Endothelial cell of umbilical vein (primary cell): Measurements from ENCODE around the gene AGBL4. TPM values are rescaled to one million over a fixed set of nuclear protein-coding genes. Genes with fewer than 3 reads are reported as not detected.

Experiments
- BruUV-seq: library from RNA; stranded (reverse); fragments of 400-500 nt; replicated peaks from 2 replicates; lab custom pipeline; 2021; lab: Mats Ljungman, UMichigan
- CTCF ChIA-PET: fragments of 300-600, 350-600 bp; sonication (Branson Sonifier 250); formaldehyde crosslinking; loops from one replicate; lab custom pipeline; 2021; ENCODE audit warnings: antibody characterized with exemption, inconsistent platforms; lab: Charles Lee
- POLR2A ChIA-PET: fragments of 300-600, 350-600 bp; sonication (Branson Sonifier 250); formaldehyde crosslinking; loops from one replicate; lab custom pipeline; 2021; ENCODE audit warnings: antibody characterized with exemption, inconsistent platforms; lab: Charles Lee
- DNase-seq: peaks from one replicate; pipeline ENCODE4 v3.0.0-alpha.2; 2011; ENCODE audit warnings: low read depth, low spot score
- FAIRE-seq: peaks from 2 replicates; lab custom pipeline; 2011; peaks lifted over from hg19 to GRCh38; lab: Jason Lieb, UNC
- H2AFZ ChIP-seq: 2 replicates; pipeline ENCODE4 v1.6.0; 2012; ENCODE audit warnings: low read depth, low read length, control low read depth, inconsistent platforms
- H3K27ac ChIP-seq: 2 replicates; pipeline ENCODE4 v1.5.1; 2011; ENCODE audit warnings: low read depth, mild to moderate bottlenecking, control low read depth, low read length, moderate library complexity; ENCODE audit not compliant: insufficient read depth
- H3K27me3 ChIP-seq, 2 experiments: 2 replicates each; pipeline versions ENCODE4 v1.6.0 to v1.6.1; 2011; ENCODE audit warnings: low read length in 2 of 2, mixed read lengths in 1 of 2; ENCODE audit not compliant: control insufficient read depth in 2 of 2, insufficient read depth in 2 of 2
- H3K36me3 ChIP-seq, 2 experiments: 2 replicates in 1 of 2; 3 replicates in 1 of 2; pipeline ENCODE4 v1.5.1; 2011; ENCODE audit warnings: low read length in 2 of 2, mild to moderate bottlenecking in 1 of 2, moderate library complexity in 1 of 2; ENCODE audit not compliant: control insufficient read depth in 2 of 2, insufficient read depth in 2 of 2; ENCODE audit errors: extremely low read depth in 1 of 2
- H3K4me1 ChIP-seq: 3 replicates; pipeline ENCODE4 v1.5.1; 2011; ENCODE audit warnings: mild to moderate bottlenecking, low read length; ENCODE audit not compliant: control insufficient read depth, insufficient read depth; ENCODE audit errors: extremely low read depth
- H3K4me2 ChIP-seq: 2 replicates; pipeline ENCODE4 v1.6.1; 2011; ENCODE audit warnings: low read length, control low read depth, mixed read lengths; ENCODE audit not compliant: insufficient read depth
- H3K4me3 ChIP-seq, 3 experiments: fragments of 200-600 bp in 1 of 3; sonication (generic), shearing (Covaris generic) in 1 of 3; replicated peaks in 1 of 3; 2 replicates each; pipeline ENCODE4 v1.5.1; 2011 to 2016; ENCODE audit warnings: control low read depth in 3 of 3, low read length in 3 of 3, mild to moderate bottlenecking in 2 of 3, inconsistent platforms in 1 of 3, low read depth in 1 of 3, moderate library complexity in 1 of 3; ENCODE audit not compliant: insufficient read depth in 1 of 3
- H3K79me2 ChIP-seq: 2 replicates; pipeline ENCODE4 v1.6.0; 2012; ENCODE audit warnings: low read length, inconsistent platforms; ENCODE audit not compliant: control insufficient read depth, insufficient read depth
- H3K9ac ChIP-seq: replicated peaks from 2 replicates; pipeline ENCODE3; 2011; ENCODE audit warnings: low read length, control low read depth; ENCODE audit not compliant: insufficient read depth; ENCODE audit errors: extremely low read depth
- H3K9me1 ChIP-seq: replicated peaks from 3 replicates; pipeline ENCODE4 v1.6.0; 2011; ENCODE audit warnings: mild to moderate bottlenecking, low read length; ENCODE audit not compliant: control insufficient read depth, insufficient read depth; ENCODE audit errors: extremely low read depth
- H3K9me3 ChIP-seq: replicated peaks from 2 replicates; pipeline ENCODE4 v1.5.1; 2012; ENCODE audit warnings: low read length, inconsistent platforms; ENCODE audit not compliant: control insufficient read depth, insufficient read depth
- H4K20me1 ChIP-seq: replicated peaks from 2 replicates; pipeline ENCODE3; 2011; ENCODE audit warnings: mild to moderate bottlenecking, low read length; ENCODE audit not compliant: control insufficient read depth, insufficient read depth; ENCODE audit errors: extremely low read depth
- CTCF ChIP-seq, 2 donors: IDR thresholded peaks; 1 replicate in 1 of 2; 2 replicates in 1 of 2; pipeline ENCODE4 v1.5.1; 2011; ENCODE audit warnings: low read length in 2 of 2, mild to moderate bottlenecking in 2 of 2, moderate library complexity in 2 of 2, control low read depth in 1 of 2, inconsistent platforms in 1 of 2, low read depth in 1 of 2; ENCODE audit not compliant: insufficient read depth in 1 of 2; ENCODE audit errors: extremely low read depth in 1 of 2
- EZH2 ChIP-seq: IDR thresholded peaks from 2 replicates; pipeline ENCODE4 v1.6.1; 2012; ENCODE audit warnings: borderline replicate concordance, low read depth, mild to moderate bottlenecking, moderate library complexity, low read length, inconsistent platforms; ENCODE audit not compliant: severe bottlenecking
- FOS ChIP-seq: IDR thresholded peaks from 2 replicates; pipeline ENCODE4 v1.6.1; 2011; ENCODE audit warnings: mild to moderate bottlenecking, low read length, moderate library complexity, borderline replicate concordance; ENCODE audit not compliant: insufficient read depth
- GATA2 ChIP-seq: IDR thresholded peaks from 2 replicates; pipeline ENCODE4 v1.7.0; 2011; ENCODE audit warnings: low read depth, mild to moderate bottlenecking, moderate library complexity, mixed read lengths, low read length; ENCODE audit not compliant: insufficient read length, insufficient read depth
- MYC ChIP-seq: IDR thresholded peaks from one replicate; pipeline ENCODE4 v1.6.1; 2011; ENCODE audit warnings: mild to moderate bottlenecking, low read depth, low read length
- POLR2AphosphoS5 ChIP-seq: IDR thresholded peaks from 2 replicates; pipeline ENCODE4 v1.6.1; 2012; ENCODE audit warnings: low read depth, mild to moderate bottlenecking, control low read depth, low read length, moderate library complexity; ENCODE audit not compliant: insufficient read depth
- dilution Hi-C: fragments of 300-500 bp; cut with MboI; formaldehyde crosslinking; loops from one replicate; pipeline ENCODE4 v1.15.0; 2019; ENCODE audit warnings: low sequenced_read_pairs; ENCODE audit not compliant: extremely low pct_ligation_motif_present
- intact Hi-C: fragments of 100-400 bp; cut with micrococcal nuclease; formaldehyde crosslinking; loops from one replicate; pipeline ENCODE4 v1.10.0; 2022
- polyA plus RNA-seq, 4 experiments: library from polyadenylated mRNA; depleted of rRNA in 3 of 4; stranded (reverse) in 3 of 4; unstranded in 1 of 4; fragments of >200 nt; gene quantifications; 2 replicates each; pipeline versions ENCODE4 v1.2.1 to v1.2.3, GENCODE V29; 2011 to 2012; ENCODE audit warnings: missing spikeins in 1 of 4
- total RNA-seq: library from RNA; stranded (reverse); gene quantifications from 2 replicates; pipeline ENCODE4 v1.2.3, GENCODE V29; 2021
- TF ChIP-seq, protein P1 (sequence below): IDR thresholded peaks from 2 replicates; pipeline ENCODE4 v1.6.1; 2011; ENCODE audit not compliant: insufficient read depth, insufficient read length

The AGBL4 gene
- total and polyA plus RNA-seq, 2 donors (not counting 3 experiments of a cell fraction or from before 2014, with no cell fraction given): not detected

GRCh38 chr1:49060766-49061165, 963.0 kb downstream of the AGBL4 start:
- no peaks in the 10 kb centered on the region for H4K20me1 ChIP-seq
- TF ChIP-seq CTCF (IDR thresholded peaks at IDR 0.05; ENCODE audit: extremely low read depth in 1 of 2, insufficient read depth in 1 of 2, low read depth in 1 of 2, low read length in 2 of 2) (no peak), MYC (no peak), GATA2 (no peak), POLR2AphosphoS5 (no peak), EZH2 (no peak), FOS (no peak)
- TF ChIP-seq, protein P1, sequence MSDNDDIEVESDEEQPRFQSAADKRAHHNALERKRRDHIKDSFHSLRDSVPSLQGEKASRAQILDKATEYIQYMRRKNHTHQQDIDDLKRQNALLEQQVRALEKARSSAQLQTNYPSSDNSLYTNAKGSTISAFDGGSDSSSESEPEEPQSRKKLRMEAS: no peak
- no peak overlapping the region for H2AFZ ChIP-seq
- H3K4me2 ChIP-seq: no peak overlapping the region
- H3K27ac ChIP-seq: no peak overlapping the region
- DNase-seq (no peak), FAIRE-seq (no peak)
- intact Hi-C loops: no loop called here
- H3K9me1 ChIP-seq: no peaks in the 10 kb centered on the region
- BruUV-seq: no TSS peak
- no peak overlapping the region for H3K9ac ChIP-seq
- H3K36me3 ChIP-seq: no peaks in the 10 kb centered on the region
- no peaks in the 10 kb centered on the region for H3K79me2 ChIP-seq
- dilution Hi-C loops: no loop called here
- no peaks in the 10 kb centered on the region for H3K27me3 ChIP-seq
- H3K4me1 ChIP-seq: no peaks in the 10 kb centered on the region
- ChIA-PET POLR2A (no interaction called here), CTCF (no interaction called here)
- peaks cover 5% of the 10 kb centered on the region for H3K9me3 ChIP-seq
- H3K4me3 ChIP-seq: no peak overlapping the region
